SK-N-SH treated with all-trans-retinoic acid at 6 μM for 48 hours (cell line): ENCODE results near the gene RSAD1.

Source experiments
- ESRRG ChIP-seq: fragments of 250-450 bp; sonication (Bioruptor Pico); IDR thresholded peaks from 2 replicates; pipeline ENCODE4 v1.6.1; 2021; ENCODE audit warnings: mild to moderate bottlenecking
- OSR1 ChIP-seq: fragments of 250-450 bp; sonication (Bioruptor Pico); IDR thresholded peaks from 2 replicates; pipeline ENCODE4 v1.8.0; 2022; ENCODE audit warnings: moderate library complexity, mild to moderate bottlenecking, inconsistent platforms
- RARB ChIP-seq: fragments of 250-450 bp; sonication (Bioruptor Pico); IDR thresholded peaks from 2 replicates; pipeline ENCODE4 v1.8.0; 2021; ENCODE audit warnings: mild to moderate bottlenecking, moderate library complexity
- SNAI2 ChIP-seq: fragments of 250-450 bp; sonication (Bioruptor Pico); IDR thresholded peaks from 2 replicates; pipeline ENCODE4 v1.5.0; 2020; ENCODE audit warnings: mild to moderate bottlenecking, moderate library complexity
- ZFP3 ChIP-seq: fragments of 250-450 bp; sonication (Bioruptor Pico); IDR thresholded peaks from 2 replicates; pipeline ENCODE4 v1.5.0; 2020; ENCODE audit warnings: mild to moderate bottlenecking, moderate library complexity
- ZFP30 ChIP-seq: fragments of 450-650 bp; formaldehyde crosslinking; IDR thresholded peaks from 2 replicates; pipeline ENCODE4 v1.5.0; 2022; ENCODE audit warnings: mild to moderate bottlenecking, moderate library complexity
- TF ChIP-seq, protein P1 (sequence below): fragments of 250-450 bp; sonication (Bioruptor Pico); IDR thresholded peaks from 2 replicates; pipeline ENCODE4 v1.8.0; 2021; ENCODE audit warnings: low read depth, mild to moderate bottlenecking, moderate library complexity, borderline replicate concordance
- TF ChIP-seq, protein P2 (sequence below): fragments of 250-450 bp; sonication (Bioruptor Pico); IDR thresholded peaks from 2 replicates; pipeline ENCODE4 v1.5.0; 2020; ENCODE audit warnings: mild to moderate bottlenecking, moderate library complexity

DNA sequence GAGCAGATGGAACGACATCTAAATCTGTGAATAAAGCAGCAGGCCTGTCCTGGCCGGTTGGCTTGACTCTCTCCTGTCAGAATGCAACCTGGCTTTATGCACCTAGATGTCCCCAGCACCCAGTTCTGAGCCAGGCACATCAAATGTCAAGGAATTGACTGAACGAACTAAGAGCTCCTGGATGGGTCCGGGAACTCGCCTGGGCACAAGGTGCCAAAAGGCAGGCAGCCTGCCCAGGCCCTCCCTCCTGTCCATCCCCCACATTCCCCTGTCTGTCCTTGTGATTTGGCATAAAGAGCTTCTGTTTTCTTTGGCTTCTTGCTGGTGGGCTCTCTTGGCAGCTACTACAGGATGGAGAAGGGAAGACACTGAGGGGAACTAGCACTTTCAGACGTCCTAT lies 4.1 kb upstream of the RSAD1 start:
- TF ChIP-seq, protein P1, sequence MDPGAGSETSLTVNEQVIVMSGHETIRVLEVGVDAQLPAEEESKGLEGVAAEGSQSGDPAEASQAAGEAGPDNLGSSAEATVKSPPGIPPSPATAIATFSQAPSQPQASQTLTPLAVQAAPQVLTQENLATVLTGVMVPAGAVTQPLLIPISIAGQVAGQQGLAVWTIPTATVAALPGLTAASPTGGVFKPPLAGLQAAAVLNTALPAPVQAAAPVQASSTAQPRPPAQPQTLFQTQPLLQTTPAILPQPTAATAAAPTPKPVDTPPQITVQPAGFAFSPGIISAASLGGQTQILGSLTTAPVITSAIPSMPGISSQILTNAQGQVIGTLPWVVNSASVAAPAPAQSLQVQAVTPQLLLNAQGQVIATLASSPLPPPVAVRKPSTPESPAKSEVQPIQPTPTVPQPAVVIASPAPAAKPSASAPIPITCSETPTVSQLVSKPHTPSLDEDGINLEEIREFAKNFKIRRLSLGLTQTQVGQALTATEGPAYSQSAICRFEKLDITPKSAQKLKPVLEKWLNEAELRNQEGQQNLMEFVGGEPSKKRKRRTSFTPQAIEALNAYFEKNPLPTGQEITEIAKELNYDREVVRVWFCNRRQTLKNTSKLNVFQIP (CRISPR knock-in tag): no peak
- TF ChIP-seq RARB (CRISPR knock-in tag) (no peak), ESRRG (CRISPR knock-in tag) (no peak), OSR1 (no peak), SNAI2 (CRISPR knock-in tag) (no peak), ZFP30 (no peak), ZFP3 (CRISPR knock-in tag) (no peak)
- TF ChIP-seq, protein P2, sequence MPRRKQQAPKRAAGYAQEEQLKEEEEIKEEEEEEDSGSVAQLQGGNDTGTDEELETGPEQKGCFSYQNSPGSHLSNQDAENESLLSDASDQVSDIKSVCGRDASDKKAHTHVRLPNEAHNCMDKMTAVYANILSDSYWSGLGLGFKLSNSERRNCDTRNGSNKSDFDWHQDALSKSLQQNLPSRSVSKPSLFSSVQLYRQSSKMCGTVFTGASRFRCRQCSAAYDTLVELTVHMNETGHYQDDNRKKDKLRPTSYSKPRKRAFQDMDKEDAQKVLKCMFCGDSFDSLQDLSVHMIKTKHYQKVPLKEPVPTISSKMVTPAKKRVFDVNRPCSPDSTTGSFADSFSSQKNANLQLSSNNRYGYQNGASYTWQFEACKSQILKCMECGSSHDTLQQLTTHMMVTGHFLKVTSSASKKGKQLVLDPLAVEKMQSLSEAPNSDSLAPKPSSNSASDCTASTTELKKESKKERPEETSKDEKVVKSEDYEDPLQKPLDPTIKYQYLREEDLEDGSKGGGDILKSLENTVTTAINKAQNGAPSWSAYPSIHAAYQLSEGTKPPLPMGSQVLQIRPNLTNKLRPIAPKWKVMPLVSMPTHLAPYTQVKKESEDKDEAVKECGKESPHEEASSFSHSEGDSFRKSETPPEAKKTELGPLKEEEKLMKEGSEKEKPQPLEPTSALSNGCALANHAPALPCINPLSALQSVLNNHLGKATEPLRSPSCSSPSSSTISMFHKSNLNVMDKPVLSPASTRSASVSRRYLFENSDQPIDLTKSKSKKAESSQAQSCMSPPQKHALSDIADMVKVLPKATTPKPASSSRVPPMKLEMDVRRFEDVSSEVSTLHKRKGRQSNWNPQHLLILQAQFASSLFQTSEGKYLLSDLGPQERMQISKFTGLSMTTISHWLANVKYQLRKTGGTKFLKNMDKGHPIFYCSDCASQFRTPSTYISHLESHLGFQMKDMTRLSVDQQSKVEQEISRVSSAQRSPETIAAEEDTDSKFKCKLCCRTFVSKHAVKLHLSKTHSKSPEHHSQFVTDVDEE: no peak
